SU-DHL-6 (cell line): ENCODE results near the gene POU2AF2.

Experiments used
- EZH2phosphoT487 ChIP-seq: fragments of 200-600 bp; sonication (generic), shearing (Covaris generic); conservative IDR thresholded peaks from 2 replicates; pipeline ENCODE4 v1.6.1; 2018; ENCODE audit warnings: mild to moderate bottlenecking, antibody characterized with exemption, low read length, moderate library complexity, mixed read lengths
- TF ChIP-seq, protein P1 (sequence below): fragments of 200-600 bp; sonication (generic); IDR thresholded peaks from one replicate; pipeline ENCODE4 v1.5.1; 2017; ENCODE audit warnings: antibody characterized with exemption, mild to moderate bottlenecking, low read length, moderate library complexity; ENCODE audit not compliant: insufficient read depth, poor library complexity, severe bottlenecking

DNA sequence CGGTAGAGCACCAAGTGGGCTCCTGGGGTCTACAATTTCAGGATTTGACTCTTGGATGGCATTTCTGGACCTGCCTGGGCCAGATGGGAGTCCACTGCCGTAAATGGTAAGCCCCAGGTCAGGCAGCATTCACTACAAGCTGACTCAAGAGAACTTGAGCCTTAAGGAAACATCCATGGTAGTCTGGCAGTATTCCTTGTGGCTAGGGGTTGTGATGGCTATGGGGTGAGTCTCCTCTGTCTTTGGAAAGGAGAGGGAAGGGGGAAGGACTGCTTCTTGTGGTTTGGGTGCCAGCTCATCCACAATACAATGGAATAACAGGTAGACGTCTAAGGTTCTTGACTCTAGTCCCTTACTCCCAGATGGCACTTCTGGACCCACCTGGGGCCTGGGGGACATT lies 32.3 kb upstream of the POU2AF2 start:
- TF ChIP-seq, protein P1, sequence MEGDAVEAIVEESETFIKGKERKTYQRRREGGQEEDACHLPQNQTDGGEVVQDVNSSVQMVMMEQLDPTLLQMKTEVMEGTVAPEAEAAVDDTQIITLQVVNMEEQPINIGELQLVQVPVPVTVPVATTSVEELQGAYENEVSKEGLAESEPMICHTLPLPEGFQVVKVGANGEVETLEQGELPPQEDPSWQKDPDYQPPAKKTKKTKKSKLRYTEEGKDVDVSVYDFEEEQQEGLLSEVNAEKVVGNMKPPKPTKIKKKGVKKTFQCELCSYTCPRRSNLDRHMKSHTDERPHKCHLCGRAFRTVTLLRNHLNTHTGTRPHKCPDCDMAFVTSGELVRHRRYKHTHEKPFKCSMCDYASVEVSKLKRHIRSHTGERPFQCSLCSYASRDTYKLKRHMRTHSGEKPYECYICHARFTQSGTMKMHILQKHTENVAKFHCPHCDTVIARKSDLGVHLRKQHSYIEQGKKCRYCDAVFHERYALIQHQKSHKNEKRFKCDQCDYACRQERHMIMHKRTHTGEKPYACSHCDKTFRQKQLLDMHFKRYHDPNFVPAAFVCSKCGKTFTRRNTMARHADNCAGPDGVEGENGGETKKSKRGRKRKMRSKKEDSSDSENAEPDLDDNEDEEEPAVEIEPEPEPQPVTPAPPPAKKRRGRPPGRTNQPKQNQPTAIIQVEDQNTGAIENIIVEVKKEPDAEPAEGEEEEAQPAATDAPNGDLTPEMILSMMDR = no peak
- TF ChIP-seq EZH2phosphoT487 = no peak
